Suppressor macrophage treated with lipopolysaccharide for 1 hour (primary cell): ENCODE data around the gene HEBP2.
"Not testable (repeated sequence)": the region's sequence is repeated elsewhere in the genome, so short reads cannot be mapped to it uniquely, and the experiment has no call there.

ENCODE experiments used
- DNase-seq, 3 donors: peaks; one replicate each; pipeline ENCODE4 v3.0.0-alpha.2; 2020 to 2022

Gene HEBP2

GRCh38 chr6:138403801-138404665 lies at the start of gene HEBP2:
TSS of gene HEBP2 (plus strand) at chr6:138404223. CDS start at chr6:138404496, 273 bp downstream.
- DNase-seq, result peak; percentile 74 to 89 (median 78)

- DNase-seq, result no peak
Measured at GRCh38 chr6:138357928-138358327, 46.1 kb upstream of the HEBP2 start.

GRCh38 chr6:138368684-138369083 lies 35.3 kb upstream of the HEBP2 start:
- DNase-seq, result not testable (repeated sequence)

GRCh38 chr6:138370631-138371451 lies 33.2 kb upstream of the HEBP2 start:
- DNase-seq, result no peak

- DNase-seq, result no peak
Measured at GRCh38 chr6:138371452-138371711, 32.6 kb upstream of the HEBP2 start.

- DNase-seq, result no peak
Measured at GRCh38 chr6:138371720-138372119, 32.3 kb upstream of the HEBP2 start.

- peak; percentile 20 to 47 (median 47) for DNase-seq
Measured at GRCh38 chr6:138372711-138373463, 31.1 kb upstream of the HEBP2 start.

- no peak for DNase-seq
Measured at GRCh38 chr6:138374230-138374629, 29.8 kb upstream of the HEBP2 start.

- DNase-seq, result no peak
Measured at GRCh38 chr6:138374815-138375214, 29.2 kb upstream of the HEBP2 start.

- DNase-seq, result no peak
Measured at GRCh38 chr6:138377042-138377441, 27.0 kb upstream of the HEBP2 start.

- DNase-seq, result no peak
Measured at GRCh38 chr6:138377844-138378243, 26.2 kb upstream of the HEBP2 start, which contains the start of gene SMIM28. TSS of gene SMIM28 (plus strand) at chr6:138377905. CDS start at chr6:138378073, 168 bp downstream.

- DNase-seq, result no peak
Measured at GRCh38 chr6:138378463-138378862, 25.6 kb upstream of the HEBP2 start.

- no peak for DNase-seq
Measured at GRCh38 chr6:138382498-138383265, 21.3 kb upstream of the HEBP2 start.

- DNase-seq, result no peak
Measured at GRCh38 chr6:138383776-138384175, 20.2 kb upstream of the HEBP2 start.

- DNase-seq, result no peak
Measured at GRCh38 chr6:138386897-138387296, 17.1 kb upstream of the HEBP2 start.

GRCh38 chr6:138387577-138388368 lies 16.2 kb upstream of the HEBP2 start:
- DNase-seq, result no peak

GRCh38 chr6:138389551-138389950 lies 14.5 kb upstream of the HEBP2 start:
- DNase-seq, result no peak

GRCh38 chr6:138393871-138394783 lies 9.9 kb upstream of the HEBP2 start:
- DNase-seq, result peak in 2 of 3 donors; percentile 24 to 36

- no peak for DNase-seq
Measured at GRCh38 chr6:138396709-138397108, 7.3 kb upstream of the HEBP2 start.
